Measurements from ENCODE around the gene CDR2.
"Not testable (repeated sequence)": the region's sequence is repeated elsewhere in the genome, so short reads cannot be mapped to it uniquely, and the experiment has no call there.

The CDR2 gene

GRCh38 chr16:22351017-22351416 is 23.4 kb downstream of the CDR2 start:
- not testable (repeated sequence) for DNase-seq

- DNase-seq, result no peak
Measured at GRCh38 chr16:22348291-22348690, 26.1 kb downstream of the CDR2 start.

- DNase-seq, result no peak
Measured at GRCh38 chr16:22347100-22347820, 27.2 kb downstream of the CDR2 start.

DNA sequence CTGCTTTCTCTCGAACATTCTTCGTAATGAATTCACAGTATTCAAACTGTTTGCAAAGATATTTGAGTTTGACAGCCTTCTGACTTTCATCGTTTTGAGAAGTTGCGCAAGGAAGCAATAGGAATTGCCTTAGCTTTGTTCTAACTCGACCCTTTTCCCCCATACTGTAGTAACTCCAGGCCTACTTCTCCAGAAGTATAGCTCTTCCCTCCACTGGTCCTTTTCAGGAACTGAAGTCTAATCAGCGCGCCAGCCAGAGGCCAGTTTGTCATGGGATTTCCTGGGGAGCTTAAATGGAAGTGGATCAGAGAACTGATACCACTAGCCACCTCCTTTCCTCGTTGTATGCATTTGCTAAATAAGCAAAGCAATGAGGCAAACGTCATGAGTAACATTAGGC is 27.9 kb downstream of the CDR2 start:
- DNase-seq, result no peak

DNA sequence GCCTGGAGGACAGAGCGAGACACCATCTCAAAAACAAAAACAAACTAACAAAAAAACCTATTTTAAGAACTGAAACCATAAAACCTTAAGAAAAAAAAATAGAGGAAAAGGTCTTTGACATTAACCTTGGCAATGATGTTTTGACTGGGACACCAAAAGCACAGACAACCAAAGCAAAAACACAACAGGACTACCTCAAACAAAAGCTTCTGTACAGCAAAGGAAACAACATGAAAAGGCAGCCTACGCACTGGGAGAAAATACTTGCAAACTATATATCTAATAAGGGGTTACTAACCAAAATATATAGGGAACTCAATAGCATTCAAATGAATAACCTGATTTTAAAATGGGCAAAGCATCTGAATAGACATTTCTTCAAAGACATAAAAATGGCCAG is 32.3 kb downstream of the CDR2 start:
- DNase-seq, result no peak

DNA sequence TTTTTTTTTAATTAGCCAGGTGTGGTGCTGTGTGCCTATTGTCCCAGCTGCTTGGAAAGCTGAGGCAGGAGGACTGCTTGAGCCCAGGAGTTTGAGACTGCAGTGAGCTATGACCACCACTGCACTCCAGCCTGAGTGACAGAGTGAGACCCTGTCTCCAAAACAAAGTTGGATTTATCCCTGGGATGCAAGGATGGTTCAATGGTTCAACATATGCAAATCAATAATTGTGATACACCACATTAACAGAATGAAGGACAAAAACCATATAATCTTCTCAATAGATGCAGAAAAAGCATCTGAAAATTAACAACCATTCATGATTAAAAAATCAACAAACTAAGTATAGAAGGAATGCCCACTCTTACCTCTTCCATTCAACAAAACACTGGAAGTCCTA is 33.5 kb downstream of the CDR2 start:
- no peak for DNase-seq

GRCh38 chr16:22337849-22338635 is 36.4 kb downstream of the CDR2 start:
- no peak for DNase-seq

DNA sequence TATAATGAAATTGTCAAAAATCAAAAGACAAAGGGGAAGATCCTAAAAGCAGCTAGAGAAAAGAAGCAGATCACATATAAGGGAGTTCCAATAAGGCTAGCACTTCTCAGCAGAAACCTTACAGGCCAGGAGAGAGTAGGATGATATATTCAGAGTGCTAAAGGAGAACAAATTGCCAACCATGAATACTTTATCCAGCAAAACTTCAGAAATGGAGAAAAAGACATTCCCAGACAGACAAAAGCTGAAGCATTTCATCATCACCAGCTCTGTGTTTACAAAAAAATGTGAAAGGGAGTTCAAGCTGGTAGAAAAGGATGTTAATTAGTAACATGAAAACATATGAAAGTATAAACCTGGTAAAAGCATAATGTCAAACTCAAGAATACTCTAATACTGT is 37.4 kb downstream of the CDR2 start:
- no peak for DNase-seq

DNA sequence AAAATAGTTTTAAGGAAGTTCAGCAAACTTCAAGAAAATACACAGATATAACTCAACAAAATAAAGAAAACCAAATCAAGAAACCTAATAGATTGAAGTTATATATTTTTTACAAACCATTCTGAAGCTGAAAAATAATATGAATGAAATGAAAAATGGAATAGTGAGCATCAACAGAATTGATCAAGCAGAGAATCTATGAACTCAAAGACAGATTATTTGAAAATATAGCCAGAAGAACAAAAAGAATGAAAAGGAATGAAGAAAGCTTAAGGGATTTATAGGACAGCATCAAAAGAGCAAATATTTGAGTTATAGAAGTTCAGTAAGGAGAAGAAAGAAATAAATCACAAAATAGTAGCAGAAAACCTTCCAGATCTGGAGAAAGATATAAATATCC is 37.8 kb downstream of the CDR2 start:
- no peak for DNase-seq

DNA sequence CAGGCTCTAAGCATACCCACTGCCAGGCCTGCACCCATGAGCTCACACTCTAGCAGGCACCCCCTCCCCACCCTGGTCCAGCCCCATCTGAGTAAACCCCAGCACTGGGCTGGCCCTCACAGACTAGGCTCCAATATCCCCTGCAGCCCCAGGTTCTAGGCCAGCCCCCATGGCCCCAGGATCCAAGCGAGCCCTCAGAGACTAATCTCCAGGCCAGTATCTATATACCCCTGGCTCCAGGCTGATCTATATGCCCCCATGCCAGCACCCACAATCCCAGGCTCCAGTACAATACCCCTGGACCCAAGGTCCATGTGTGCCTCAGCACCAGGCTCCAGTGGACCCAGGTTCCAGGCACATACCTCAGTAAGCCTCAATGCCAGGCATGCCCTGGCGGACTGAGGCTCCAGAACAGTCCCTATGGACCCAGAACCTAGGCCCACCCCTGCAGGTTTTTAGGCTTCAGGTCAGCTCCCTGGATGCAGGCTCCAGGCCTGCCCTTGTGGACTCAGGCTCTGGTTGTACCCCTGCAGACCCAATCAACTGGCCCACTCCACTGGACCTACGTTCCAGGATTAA is 38.7 kb downstream of the CDR2 start:
- DNase-seq, result no peak

GRCh38 chr16:22333457-22333994 is 40.9 kb downstream of the CDR2 start:
- no peak for DNase-seq

GRCh38 chr16:22330326-22330725 is 44.1 kb downstream of the CDR2 start:
- DNase-seq, result no peak

DNA sequence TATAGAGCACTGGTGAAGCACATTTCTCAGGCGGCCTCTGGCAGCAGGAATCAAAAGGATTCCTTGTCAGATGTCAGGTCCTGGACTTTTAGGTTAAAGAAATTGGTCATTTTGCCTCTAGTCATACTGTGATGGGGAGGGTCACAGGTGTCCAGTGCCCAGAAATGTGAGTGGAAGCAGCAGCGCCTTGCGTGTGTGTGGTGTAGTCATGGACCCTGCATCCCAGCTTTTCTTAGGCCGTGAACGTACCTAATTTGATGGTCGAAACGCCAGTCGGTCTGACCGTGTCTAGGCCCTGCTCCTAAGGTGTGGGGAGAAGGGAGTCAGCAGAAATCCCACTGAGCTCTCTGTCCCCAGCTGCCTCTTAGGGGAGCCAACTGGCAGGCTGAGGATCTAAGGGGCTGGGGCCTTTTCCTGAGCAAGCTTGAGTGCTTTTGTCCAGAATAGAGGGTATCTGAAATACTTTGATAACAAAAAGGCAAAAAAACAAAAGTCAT is 45.2 kb downstream of the CDR2 start:
- DNase-seq, result no peak

GRCh38 chr16:22328081-22328725 is 46.2 kb downstream of the CDR2 start:
- no peak for DNase-seq

DNA sequence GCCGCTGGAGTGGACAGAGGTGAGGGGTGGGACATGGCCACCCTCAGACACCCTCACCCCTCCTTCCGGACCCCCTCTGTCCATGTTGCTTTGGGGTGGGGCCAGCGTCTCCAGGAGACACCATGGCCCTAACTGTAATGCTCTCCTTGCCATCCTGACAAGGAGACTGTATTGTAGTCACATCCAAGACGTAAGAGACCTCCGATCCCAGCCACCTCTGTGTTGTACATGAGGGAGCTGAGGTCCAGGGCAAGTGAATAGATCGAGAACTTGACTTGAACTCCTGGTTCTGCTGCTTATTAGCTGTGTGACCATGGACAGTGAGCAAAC is 47.0 kb downstream of the CDR2 start:
- DNase-seq, result no peak

- no peak for DNase-seq
Measured at GRCh38 chr16:22326771-22327445, 47.5 kb downstream of the CDR2 start.

DNA sequence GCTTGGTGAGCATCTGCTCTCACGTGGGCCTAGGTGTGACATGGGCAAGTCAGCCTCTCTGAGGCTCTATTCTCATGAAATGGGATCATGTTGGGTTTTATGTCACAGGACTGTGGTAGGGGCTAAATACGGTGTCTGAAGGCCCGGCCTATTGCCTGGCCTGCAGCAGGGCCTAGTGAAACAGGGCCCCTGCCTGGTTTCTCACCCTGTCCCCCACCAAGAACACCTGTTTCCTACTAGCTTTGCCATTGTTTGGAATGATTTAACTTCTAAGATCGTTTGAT is 48.1 kb downstream of the CDR2 start:
- DNase-seq, result no peak

GRCh38 chr16:22325598-22326368 is 48.6 kb downstream of the CDR2 start:
- no peak for DNase-seq

DNA sequence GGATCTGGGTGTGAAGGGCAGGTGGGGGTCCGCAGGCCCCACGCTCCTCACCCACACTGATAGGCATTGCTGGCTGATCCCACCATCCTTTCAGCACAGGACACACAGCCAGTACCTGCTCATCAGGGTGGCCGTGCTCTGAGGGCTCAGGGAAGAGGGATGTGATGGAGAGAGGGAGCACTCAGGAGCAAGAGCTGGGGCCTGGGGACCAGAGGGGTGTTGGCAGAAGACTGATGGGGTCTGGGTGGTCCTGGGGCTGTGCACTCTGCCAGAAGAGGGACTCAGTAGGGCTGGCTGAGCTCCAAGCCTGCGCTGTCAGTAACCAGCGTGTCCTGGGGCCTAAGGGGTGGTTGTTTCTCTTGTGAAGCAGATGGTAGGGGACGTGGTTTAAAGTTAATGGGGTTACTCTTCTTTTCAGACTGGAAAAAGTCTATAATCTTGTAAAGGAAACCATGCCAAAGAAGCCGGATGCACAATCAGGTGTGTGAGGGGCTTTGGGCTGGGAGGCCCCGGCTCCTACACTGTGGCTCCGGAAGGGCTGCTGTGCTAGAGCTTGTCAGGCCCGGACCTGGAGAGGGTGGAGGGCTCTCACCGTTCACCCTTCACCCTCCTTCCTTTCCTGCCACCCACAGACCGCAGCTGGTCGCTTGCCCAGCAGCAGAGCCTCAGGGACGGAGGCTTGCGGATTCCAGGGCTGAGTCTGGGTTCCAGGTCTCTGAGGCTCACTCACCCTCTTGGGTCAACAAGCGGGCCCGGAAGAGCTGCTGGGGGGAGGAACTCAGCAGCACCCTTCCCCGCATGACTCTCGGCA is 49.4 kb downstream of the CDR2 start:
- DNase-seq, result no peak

- no peak for DNase-seq
Measured at GRCh38 chr16:22323959-22324786, 50.2 kb downstream of the CDR2 start.

Measured in cerebellar nuclear complex (tissue), 1 donor.